CD4-positive, alpha-beta T cell treated with Interleukin-17A for 1 hour (primary cell): ENCODE measurements around the gene SMIM38.

ENCODE experiments used
- DNase-seq: peaks from one replicate; pipeline ENCODE4 v3.0.0-alpha.2; 2020

The SMIM38 gene

DNA sequence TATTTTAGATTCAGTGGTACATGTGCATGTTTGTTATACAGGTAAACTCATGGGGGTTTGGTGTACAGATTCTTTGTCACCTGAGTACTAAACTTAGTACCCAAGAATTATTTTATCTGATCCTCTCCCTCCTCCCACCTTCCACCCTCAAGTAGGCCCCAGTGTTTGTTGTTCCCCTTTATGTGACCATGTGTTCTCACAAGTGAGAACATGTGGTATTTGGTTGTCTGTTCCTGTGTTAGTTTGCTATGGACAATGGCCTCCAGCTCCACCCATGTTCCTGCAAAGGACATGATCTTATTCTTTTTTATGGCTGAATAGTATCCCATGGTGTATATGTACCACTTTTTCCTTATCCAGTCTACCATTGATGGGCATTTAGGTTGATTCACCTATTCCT lies 6.8 kb downstream of the SMIM38 start:
- DNase-seq, result no peak

DNA sequence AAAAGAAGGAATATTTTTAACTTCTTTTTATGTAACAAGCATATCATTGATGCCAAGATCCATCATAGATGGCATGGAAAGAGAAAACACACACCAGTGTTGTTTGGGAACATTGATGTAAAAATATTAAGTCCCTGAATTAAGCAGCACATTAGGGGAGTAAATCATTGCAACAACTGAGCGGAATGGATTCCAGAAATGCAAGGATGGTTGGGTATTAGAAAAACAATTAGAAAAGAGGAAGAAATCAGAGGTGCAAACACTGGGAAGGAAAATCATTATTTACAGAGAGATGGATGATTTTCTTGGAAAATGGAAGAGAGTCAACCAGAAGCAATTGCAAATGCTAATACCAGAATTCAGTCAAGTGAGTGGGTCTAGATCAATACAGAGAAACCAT lies 8.1 kb downstream of the SMIM38 start:
- DNase-seq, result no peak

DNA sequence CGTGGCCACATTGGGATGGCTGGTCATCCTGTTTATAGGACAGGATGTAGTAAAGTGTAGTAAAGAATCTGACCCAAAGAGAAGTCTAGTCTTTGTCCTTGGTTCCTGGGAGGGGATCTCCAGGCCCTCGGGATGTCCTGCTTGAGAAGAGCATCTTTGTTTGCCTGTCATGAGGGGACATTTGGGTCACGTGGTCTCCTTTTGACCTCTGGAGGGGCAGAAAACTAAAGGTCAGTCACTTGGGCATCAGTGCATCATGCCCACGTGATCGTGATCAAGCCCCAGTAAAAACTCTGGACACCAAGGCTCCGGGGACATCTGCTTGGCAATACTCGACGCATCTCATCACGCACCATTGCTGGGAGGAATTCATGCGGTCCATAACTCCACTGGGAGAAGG lies 9.1 kb downstream of the SMIM38 start:
- no peak for DNase-seq

DNA sequence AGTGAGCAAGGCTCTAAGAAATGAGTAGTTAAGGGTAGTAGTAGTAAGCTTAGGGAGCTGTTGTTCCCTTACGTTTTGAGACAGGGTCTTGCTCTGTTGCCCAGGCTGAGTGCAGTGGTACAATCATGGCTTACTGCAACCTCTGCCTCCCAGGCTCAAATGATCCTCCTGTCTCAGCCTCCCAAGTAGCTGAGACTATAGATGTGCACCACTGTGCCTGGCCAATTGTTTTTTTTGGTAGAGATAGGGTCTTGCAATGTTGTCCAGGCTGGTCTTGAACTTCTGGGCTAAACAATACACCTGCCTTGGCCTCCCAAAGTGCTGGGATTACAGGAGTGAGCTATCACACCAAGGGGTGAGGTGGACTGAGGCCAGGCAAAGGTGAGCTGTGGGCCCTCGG lies 10.0 kb downstream of the SMIM38 start:
- no peak for DNase-seq

DNA sequence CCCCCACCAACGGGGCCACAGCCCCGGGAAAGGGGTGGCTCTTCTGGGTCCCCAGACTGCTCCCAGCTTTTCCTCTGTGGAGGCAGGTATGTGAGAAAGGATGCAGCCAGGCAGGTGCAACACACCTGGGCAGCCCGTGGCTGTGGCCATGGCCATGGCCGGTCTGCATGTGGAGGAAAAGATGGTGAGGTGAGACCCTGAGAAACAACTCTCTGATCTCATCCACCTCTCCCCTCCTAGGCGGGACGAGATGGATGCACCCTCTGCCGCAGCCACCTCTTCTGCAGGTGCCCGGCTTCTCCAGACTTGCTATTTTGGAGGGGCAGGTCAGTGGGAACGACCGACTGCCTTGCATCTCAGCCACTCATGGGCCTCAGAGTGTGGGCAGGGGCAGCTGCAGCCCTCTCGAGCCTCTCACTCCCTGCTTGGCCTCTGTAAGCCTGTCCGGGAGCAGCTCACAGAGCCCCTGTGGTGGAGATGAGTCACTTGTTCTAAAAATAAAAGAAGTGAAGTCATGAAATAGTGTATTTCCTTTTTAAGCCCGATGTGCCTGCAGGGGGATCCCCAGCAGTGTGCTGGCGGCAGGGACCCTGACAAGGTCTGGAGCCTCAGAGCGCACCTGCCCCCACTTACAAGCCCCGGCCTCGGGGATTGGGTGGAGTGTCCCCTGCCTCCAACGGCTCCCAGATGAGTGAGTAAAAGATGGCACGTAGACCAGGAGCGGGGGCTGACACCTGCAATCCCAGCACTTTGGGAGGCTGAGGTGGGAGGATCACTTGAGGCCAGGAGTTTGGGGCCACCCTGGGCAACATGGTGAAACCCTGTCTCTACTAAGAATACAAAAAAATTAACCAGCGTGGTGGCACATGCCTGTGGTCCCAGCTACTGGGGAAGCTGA lies 10.7 kb downstream of the SMIM38 start:
- DNase-seq, result no peak

DNA sequence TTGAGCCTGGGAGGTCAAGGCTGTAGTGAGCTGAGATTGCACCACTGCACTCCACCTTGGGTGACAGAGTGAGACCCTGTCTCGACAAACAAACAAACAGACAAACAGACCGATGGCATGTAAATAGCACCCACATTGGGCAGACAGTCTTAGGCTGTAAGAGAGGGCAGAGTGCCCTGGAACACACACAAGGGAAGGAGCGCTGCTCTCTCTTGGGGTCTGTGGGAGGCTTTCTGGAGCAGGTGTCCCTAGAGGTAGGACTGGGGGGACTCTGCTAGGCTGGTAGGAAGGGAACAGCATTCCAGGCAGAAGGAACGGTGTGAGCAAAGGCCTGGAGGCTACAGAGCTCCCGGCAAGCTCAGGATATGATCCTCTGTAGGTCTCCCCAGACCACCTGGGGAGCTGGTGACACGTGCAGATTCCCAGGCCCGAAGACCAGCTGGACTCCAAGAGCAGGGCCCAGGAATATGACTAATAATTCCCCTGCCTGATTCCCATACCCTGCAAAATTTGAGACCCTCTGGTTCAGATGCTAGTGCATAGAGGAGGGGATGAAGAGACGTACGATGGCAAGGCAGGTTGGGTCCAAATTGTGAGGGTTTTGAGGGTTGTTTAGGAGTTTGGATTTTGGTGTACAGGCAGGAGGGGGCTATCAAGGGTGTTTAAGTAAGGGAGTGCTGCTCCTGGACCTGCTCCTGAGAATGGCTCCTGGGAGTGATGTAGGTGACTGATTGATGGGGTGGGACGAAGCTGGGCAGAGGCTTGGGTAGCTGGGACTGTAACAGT lies 11.6 kb downstream of the SMIM38 start:
- no peak for DNase-seq

- DNase-seq, result no peak
Observed at GRCh38 chr11:69167916-69168691, 12.4 kb downstream of the SMIM38 start.

- no peak for DNase-seq
Observed at GRCh38 chr11:69169479-69169878, 13.7 kb downstream of the SMIM38 start.

- no peak for DNase-seq
Observed at GRCh38 chr11:69170704-69171103, 15.0 kb downstream of the SMIM38 start.

GRCh38 chr11:69171476-69172240 lies 15.9 kb downstream of the SMIM38 start:
- no peak for DNase-seq

DNA sequence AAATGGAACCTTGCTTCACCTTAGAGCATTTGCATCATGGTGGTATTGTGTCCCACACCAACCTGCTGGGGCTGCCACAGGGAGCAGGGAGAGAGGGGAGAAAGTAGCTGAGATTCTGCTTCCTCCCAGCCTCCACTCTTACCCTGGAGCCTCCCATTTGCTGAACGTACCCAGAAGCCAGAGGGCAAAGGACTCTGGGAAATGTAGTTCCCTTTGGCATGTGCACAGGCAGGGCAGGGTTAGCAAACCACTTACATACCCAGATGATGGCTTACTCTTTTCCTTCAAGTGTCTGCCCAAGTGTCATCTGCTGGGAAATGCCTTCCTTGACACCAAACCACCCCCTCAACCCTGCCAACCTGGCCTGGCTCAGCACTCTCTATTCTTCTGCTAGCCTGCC lies 16.9 kb downstream of the SMIM38 start:
- DNase-seq, result no peak

GRCh38 chr11:69173331-69173730 lies 17.6 kb downstream of the SMIM38 start:
- no peak for DNase-seq

GRCh38 chr11:69173925-69174581 lies 18.3 kb downstream of the SMIM38 start:
- no peak for DNase-seq

DNA sequence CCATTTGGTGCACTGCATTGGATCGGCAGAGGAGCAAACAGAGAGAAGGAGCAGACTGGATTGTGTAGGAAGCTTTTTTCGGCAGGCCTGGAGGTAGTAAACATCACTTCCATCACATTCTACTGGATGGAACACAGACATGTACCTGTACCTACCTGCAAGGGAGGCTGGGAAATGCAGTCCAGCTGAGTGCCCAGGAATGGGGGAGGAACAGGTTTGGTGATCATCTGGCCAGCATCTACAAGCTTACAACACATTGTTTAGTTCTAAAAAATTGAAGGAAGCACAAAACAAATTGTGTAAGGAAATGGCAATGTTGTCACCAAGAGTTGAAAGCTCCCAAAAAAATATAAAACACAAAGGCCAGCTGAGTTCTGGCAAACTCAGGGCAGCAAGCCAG lies 19.1 kb downstream of the SMIM38 start:
- DNase-seq, result no peak

DNA sequence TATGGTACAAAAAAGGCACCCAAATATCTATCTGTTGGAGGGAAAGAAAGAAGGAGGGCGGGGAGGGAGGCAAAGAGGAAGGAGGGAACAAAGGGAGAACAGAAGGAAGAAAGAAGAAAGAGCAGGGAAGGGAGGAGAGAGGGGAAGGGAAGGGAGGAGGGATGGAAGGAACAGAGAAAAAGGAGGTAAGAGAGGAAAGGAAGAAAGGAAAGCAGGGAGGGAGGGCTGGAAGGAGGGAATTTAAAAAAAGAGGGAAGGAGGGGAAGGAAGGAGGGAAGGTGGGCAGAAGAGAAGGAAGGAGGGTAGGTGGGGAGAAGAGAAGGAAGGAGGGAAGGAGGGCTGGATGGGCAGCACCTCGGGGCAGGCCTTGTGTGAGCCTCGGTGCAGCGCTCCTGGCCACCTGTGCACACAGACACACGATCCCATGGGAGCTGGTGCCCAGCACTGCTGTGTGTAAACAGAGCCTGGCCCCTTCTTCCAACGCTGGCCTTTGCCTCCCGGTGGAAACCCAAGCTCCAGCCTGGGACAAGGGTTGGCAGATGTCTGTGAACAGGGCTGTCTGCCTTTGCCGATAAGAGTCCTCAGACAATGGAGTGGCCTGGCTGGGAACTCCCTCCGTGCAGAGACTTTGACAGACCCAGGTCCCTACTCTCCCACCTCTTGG lies 23.2 kb downstream of the SMIM38 start:
- DNase-seq, result no peak

DNA sequence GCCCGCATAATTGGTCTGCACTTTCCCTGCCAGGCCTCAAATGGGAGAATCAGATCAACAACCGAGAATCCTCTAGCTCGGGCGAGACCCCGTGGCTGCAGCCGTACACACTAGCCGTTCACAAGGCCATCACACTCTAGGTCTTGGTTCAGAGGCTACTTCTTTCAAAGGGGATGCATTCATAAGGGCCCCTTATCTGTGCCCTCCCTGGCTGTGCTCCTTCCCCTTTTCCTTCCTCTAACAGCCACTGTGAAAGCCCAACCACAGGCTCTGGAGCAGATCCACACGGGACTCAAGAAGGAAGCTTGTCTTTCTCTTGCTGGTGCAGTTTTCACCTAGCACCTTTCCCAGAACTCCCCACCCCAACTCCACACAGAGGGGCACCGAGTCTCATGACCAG lies 24.5 kb downstream of the SMIM38 start:
- DNase-seq, result no peak

GRCh38 chr11:69180726-69181125 lies 25.0 kb downstream of the SMIM38 start:
- no peak for DNase-seq

- no peak for DNase-seq
Observed at GRCh38 chr11:69183613-69184012, 27.9 kb downstream of the SMIM38 start.

DNA sequence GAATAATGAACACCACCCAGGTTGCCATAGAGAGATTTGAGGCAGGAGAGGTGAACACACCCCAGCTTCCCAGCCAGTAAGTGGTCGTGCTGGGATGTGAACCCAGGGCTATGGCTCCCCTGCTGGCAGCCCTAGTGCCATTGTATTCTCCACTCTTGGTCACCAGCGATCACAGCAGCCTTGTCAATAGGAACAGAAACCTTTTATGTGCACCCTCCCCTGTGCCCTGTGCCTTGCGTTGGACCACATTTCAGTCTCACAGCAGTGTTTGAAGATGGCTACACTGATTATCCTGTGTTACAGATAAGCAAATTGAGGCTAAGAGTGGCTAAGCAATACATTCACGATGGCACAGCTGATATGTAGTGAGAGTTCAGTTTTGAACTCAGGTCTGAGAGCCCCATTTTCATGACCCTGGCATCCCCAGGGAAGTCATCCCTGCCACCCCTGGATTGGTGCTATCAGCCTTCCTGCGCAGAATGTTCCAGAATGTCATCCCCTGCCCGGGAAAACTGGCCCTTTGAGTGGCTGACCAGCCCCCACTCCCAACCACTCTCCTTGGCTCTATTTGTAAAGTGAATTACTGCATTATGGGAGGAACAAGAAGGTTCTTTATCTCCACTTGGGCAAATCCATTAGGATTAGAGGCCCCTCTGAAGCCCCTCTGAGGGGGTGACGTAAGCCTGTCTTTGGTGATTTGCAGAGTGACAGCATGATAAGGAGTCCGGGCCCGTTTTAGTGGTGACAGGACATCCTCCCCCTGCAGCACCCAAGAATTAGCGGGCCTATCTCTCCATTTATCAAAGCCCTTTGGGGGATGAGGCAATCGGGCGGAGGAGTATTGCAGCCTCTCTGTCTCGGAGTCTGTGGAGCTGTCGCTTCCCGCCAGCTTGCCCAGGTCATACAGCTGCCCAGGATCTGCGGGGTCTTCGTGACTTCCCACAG lies 30.9 kb downstream of the SMIM38 start:
- no peak for DNase-seq

DNA sequence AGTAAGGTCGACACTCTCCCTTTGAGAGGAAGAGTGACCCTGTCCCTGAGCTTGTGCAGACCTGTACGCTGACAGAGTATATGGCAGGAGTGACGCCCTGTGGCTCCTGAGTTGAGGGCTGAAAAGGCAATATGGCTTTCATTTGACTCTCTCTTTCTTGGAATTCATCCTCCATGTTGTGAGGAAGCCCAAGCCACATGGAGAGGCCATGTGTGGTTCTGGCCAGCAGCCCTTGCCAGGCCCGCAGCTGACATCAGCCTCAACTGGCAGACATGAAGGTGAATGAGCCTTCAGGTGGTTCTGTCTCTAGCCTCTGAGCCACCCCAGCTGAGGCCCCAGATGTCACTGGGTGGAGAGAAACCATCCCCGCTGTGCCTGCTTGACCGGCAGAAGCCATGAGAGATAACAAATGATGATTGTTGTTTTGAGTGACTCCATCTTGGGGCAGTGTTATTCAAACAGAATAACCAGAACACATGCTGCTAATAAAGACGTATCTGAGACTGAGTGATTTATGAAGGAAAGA lies 31.9 kb downstream of the SMIM38 start:
- DNase-seq, result no peak
